ENCODE results near the gene POP5.

- peak; percentile 80 for TF ChIP-seq GATA2 (IDR thresholded peaks at IDR 0.05; ENCODE audit: low read depth, low read length)
- no peak for TF ChIP-seq GATA3 (IDR thresholded peaks at IDR 0.05; ENCODE audit: low read depth, low read length)
Observed at GRCh38 chr12:120528861-120529525, 52.2 kb downstream of the POP5 start, which contains the start of gene COQ5.
